ENCODE results near the gene KAZN.

The KAZN gene

DNA sequence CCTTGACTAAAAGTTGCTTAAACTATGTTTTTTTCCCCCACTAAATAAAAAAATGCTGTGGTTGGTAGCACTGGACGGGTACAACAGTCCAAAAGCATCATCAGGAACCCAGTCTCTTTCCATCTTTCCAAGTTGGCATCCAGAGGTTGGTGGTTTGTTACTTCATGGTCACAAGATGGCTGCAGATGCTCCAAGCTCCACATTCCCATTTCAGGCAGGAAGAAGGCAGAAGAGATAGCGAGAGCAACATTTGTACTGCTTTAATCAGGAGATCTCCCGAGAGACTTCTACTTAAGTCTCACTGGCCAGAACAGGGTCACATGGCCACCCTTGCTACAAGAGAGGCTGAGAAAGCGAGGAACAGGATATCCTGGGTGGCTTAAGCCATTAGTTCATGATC, 230.2 kb downstream of the KAZN start:
- Histone ChIP-seq H3K4ac (ENCODE audit: low read depth in 1 of 2, low read length in 2 of 2) (no peak overlapping the region), H3K4me2 (ENCODE audit: low read length, poor library complexity, severe bottlenecking) (no peak overlapping the region), H4K8ac (ENCODE audit: low read length) (no peak overlapping the region), H3K4me1 (ENCODE audit: control insufficient read depth, insufficient read depth, low read depth, low read length) (no peaks in the 10 kb centered on the region), H3K4me3 (ENCODE audit: insufficient read depth in 1 of 2, low read depth in 1 of 2, low read length in 2 of 2) (no peak overlapping the region), H3K9me3 (ENCODE audit: control insufficient read depth, low read length) (peaks cover 3% of the 10 kb centered on the region), H2BK15ac (ENCODE audit: low read depth, poor library complexity, severe bottlenecking) (no peak overlapping the region), H3K27ac (ENCODE audit: low read length, poor library complexity, severe bottlenecking) (no peak overlapping the region), H2BK5ac (ENCODE audit: low read depth, low read length, poor library complexity, severe bottlenecking) (no peak overlapping the region), H4K91ac (ENCODE audit: low read length) (no peak overlapping the region), H2BK12ac (ENCODE audit: low read length in 2 of 2) (peak overlapping the region in 1 of 2 experiments; percentile 28), H3K27me3 (ENCODE audit: control insufficient read depth in 1 of 2, insufficient read depth in 1 of 2, low read length in 2 of 2) (peaks cover 0 to 5% of the 10 kb centered on the region in 2 experiments), H3K9ac (ENCODE audit: low read length) (no peak overlapping the region), H3K18ac (ENCODE audit: low read depth in 1 of 2, low read length in 2 of 2) (no peak overlapping the region), H2AFZ (ENCODE audit: low read depth, low read length) (no peak overlapping the region), H3K23ac (ENCODE audit: low read length in 2 of 2) (no peak overlapping the region), H2BK120ac (ENCODE audit: low read depth, low read length) (no peak overlapping the region), H2AK5ac (ENCODE audit: low read length, severe bottlenecking) (no peak overlapping the region), H3K36me3 (ENCODE audit: control insufficient read depth in 1 of 2, insufficient read depth in 2 of 2, low read depth in 1 of 2, low read length in 2 of 2) (no peaks in the 10 kb centered on the region), H3K14ac (ENCODE audit: low read length in 2 of 2) (no peak overlapping the region), H3K79me1 (replicated peaks; ENCODE audit: low read length, poor library complexity, severe bottlenecking) (no peaks in the 10 kb centered on the region)
- DNase-seq: no peak
- WGBS: 88% methylated on average over 4 of the region's 4 CpGs

- Histone ChIP-seq H3K27ac (ENCODE audit: low read length, poor library complexity, severe bottlenecking) (no peak overlapping the region), H3K27me3 (ENCODE audit: control insufficient read depth in 1 of 2, insufficient read depth in 1 of 2, low read length in 2 of 2) (peaks cover 0 to 5% of the 10 kb centered on the region in 2 experiments), H2BK5ac (ENCODE audit: low read depth, low read length, poor library complexity, severe bottlenecking) (no peak overlapping the region), H3K9me3 (ENCODE audit: control insufficient read depth, low read length) (peaks cover 12% of the 10 kb centered on the region), H3K4me2 (ENCODE audit: low read length, poor library complexity, severe bottlenecking) (no peak overlapping the region), H3K23ac (ENCODE audit: low read length in 2 of 2) (no peak overlapping the region), H3K79me1 (replicated peaks; ENCODE audit: low read length, poor library complexity, severe bottlenecking) (no peaks in the 10 kb centered on the region), H3K9ac (ENCODE audit: low read length) (peak overlapping the region; percentile 54), H3K4me1 (ENCODE audit: control insufficient read depth, insufficient read depth, low read depth, low read length) (no peaks in the 10 kb centered on the region), H4K91ac (ENCODE audit: low read length) (peak overlapping the region; percentile 57), H3K4me3 (ENCODE audit: insufficient read depth in 1 of 2, low read depth in 1 of 2, low read length in 2 of 2) (no peak overlapping the region), H4K8ac (ENCODE audit: low read length) (peak overlapping the region; percentile 93), H3K18ac (ENCODE audit: low read depth in 1 of 2, low read length in 2 of 2) (peak overlapping the region; percentile 78 to 93), H2BK15ac (ENCODE audit: low read depth, poor library complexity, severe bottlenecking) (no peak overlapping the region), H3K36me3 (ENCODE audit: control insufficient read depth in 1 of 2, insufficient read depth in 2 of 2, low read depth in 1 of 2, low read length in 2 of 2) (no peaks in the 10 kb centered on the region), H2AFZ (ENCODE audit: low read depth, low read length) (no peak overlapping the region), H3K4ac (ENCODE audit: low read depth in 1 of 2, low read length in 2 of 2) (peak overlapping the region; percentile 46 to 63), H2BK120ac (ENCODE audit: low read depth, low read length) (peak overlapping the region; percentile 54), H2BK12ac (ENCODE audit: low read length in 2 of 2) (peak overlapping the region in 1 of 2 experiments; percentile 82), H2AK5ac (ENCODE audit: low read length, severe bottlenecking) (no peak overlapping the region), H3K14ac (ENCODE audit: low read length in 2 of 2) (no peak overlapping the region)
- WGBS: 22% methylated on average over 5 of the region's 5 CpGs
- DNase-seq: peak; percentile 85
These were observed 237.2 kb downstream of the KAZN start for GRCh38 chr1:14835725-14836124.

DNA sequence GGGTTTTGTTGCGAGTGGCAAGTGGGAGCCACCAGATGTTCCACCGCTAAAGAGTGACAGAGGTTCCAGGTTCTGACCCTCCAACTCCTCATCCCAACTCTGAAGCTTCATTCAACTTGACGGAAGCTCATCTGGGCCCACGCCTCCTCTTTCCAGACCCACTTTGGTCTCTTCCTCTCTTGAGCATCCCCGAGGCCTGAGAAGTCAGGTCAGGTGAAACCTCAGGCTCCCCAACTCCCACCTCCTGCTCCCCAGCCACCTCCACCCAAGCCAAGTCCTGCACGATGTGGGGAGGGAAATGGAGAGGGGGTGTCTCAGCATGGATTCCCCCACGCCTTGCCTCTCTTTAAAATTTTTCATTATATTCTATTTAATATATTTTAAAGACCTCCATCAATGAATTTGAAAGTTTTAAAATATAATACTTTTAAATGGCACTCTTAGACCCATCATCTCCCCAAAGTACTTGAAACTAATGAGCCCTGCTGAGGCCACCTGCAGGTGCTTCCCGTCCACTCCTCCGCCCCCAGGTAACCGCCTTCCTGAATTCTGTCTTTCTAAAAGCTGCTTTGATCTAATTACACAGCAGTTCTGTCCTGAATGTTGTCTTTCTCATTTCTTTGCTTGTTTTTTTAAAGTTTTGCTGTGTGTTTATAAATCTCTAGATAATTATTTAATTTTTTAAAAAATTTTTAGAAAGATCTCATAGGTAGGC, 238.1 kb downstream of the KAZN start:
- H3K9ac ChIP-seq (ENCODE audit: low read length): peak overlapping the region; percentile 54
- no peaks in the 10 kb centered on the region for H3K4me1 ChIP-seq (ENCODE audit: control insufficient read depth, insufficient read depth, low read depth, low read length)
- no peak overlapping the region for H3K23ac ChIP-seq (ENCODE audit: low read length in 2 of 2)
- H4K8ac ChIP-seq (ENCODE audit: low read length): peak overlapping the region; percentile 93
- H2BK15ac ChIP-seq (ENCODE audit: low read depth, poor library complexity, severe bottlenecking): peak overlapping the region; percentile 60
- peaks cover 18% of the 10 kb centered on the region for H3K9me3 ChIP-seq (ENCODE audit: control insufficient read depth, low read length)
- H3K14ac ChIP-seq (ENCODE audit: low read length in 2 of 2): no peak overlapping the region
- H3K4ac ChIP-seq (ENCODE audit: low read depth in 1 of 2, low read length in 2 of 2): peak overlapping the region; percentile 24 to 60
- peak overlapping the region; percentile 82 to 93 for H2BK12ac ChIP-seq (ENCODE audit: low read length in 2 of 2)
- peaks cover 0 to 5% of the 10 kb centered on the region in 2 experiments for H3K27me3 ChIP-seq (ENCODE audit: control insufficient read depth in 1 of 2, insufficient read depth in 1 of 2, low read length in 2 of 2)
- no peaks in the 10 kb centered on the region for H3K79me1 ChIP-seq (replicated peaks; ENCODE audit: low read length, poor library complexity, severe bottlenecking)
- peak overlapping the region; percentile 54 for H2BK120ac ChIP-seq (ENCODE audit: low read depth, low read length)
- DNase-seq: no peak
- H2AFZ ChIP-seq (ENCODE audit: low read depth, low read length): no peak overlapping the region
- H2AK5ac ChIP-seq (ENCODE audit: low read length, severe bottlenecking): no peak overlapping the region
- WGBS: 93% methylated on average over 6 of the region's 10 CpGs
- no peak overlapping the region for H2BK5ac ChIP-seq (ENCODE audit: low read depth, low read length, poor library complexity, severe bottlenecking)
- no peak overlapping the region for H3K4me2 ChIP-seq (ENCODE audit: low read length, poor library complexity, severe bottlenecking)
- no peak overlapping the region for H3K4me3 ChIP-seq (ENCODE audit: insufficient read depth in 1 of 2, low read depth in 1 of 2, low read length in 2 of 2)
- no peak overlapping the region for H3K27ac ChIP-seq (ENCODE audit: low read length, poor library complexity, severe bottlenecking)
- peak overlapping the region; percentile 57 for H4K91ac ChIP-seq (ENCODE audit: low read length)
- peak overlapping the region; percentile 78 to 93 for H3K18ac ChIP-seq (ENCODE audit: low read depth in 1 of 2, low read length in 2 of 2)
- H3K36me3 ChIP-seq (ENCODE audit: control insufficient read depth in 1 of 2, insufficient read depth in 2 of 2, low read depth in 1 of 2, low read length in 2 of 2): no peaks in the 10 kb centered on the region

GRCh38 chr1:14840374-14840773, 241.9 kb downstream of the KAZN start:
- no peak overlapping the region for H3K23ac ChIP-seq (ENCODE audit: low read length in 2 of 2)
- H3K14ac ChIP-seq (ENCODE audit: low read length in 2 of 2): no peak overlapping the region
- H3K4ac ChIP-seq (ENCODE audit: low read depth in 1 of 2, low read length in 2 of 2): no peak overlapping the region
- no peak overlapping the region for H3K4me2 ChIP-seq (ENCODE audit: low read length, poor library complexity, severe bottlenecking)
- no peak overlapping the region for H4K8ac ChIP-seq (ENCODE audit: low read length)
- no peak overlapping the region for H3K9ac ChIP-seq (ENCODE audit: low read length)
- H2BK12ac ChIP-seq (ENCODE audit: low read length in 2 of 2): peak overlapping the region; percentile 7 to 51
- no peak overlapping the region for H3K27ac ChIP-seq (ENCODE audit: low read length, poor library complexity, severe bottlenecking)
- no peak overlapping the region for H2BK120ac ChIP-seq (ENCODE audit: low read depth, low read length)
- H3K79me1 ChIP-seq (replicated peaks; ENCODE audit: low read length, poor library complexity, severe bottlenecking): no peaks in the 10 kb centered on the region
- H3K18ac ChIP-seq (ENCODE audit: low read depth in 1 of 2, low read length in 2 of 2): peak overlapping the region in 1 of 2 experiments; percentile 28
- H3K4me3 ChIP-seq (ENCODE audit: insufficient read depth in 1 of 2, low read depth in 1 of 2, low read length in 2 of 2): no peak overlapping the region
- no peak overlapping the region for H2AFZ ChIP-seq (ENCODE audit: low read depth, low read length)
- H3K4me1 ChIP-seq (ENCODE audit: control insufficient read depth, insufficient read depth, low read depth, low read length): no peaks in the 10 kb centered on the region
- H2BK15ac ChIP-seq (ENCODE audit: low read depth, poor library complexity, severe bottlenecking): no peak overlapping the region
- no peak overlapping the region for H4K91ac ChIP-seq (ENCODE audit: low read length)
- DNase-seq: no peak
- no peak overlapping the region for H2AK5ac ChIP-seq (ENCODE audit: low read length, severe bottlenecking)
- WGBS: 99% methylated on average over 7 of the region's 7 CpGs
- no peak overlapping the region for H2BK5ac ChIP-seq (ENCODE audit: low read depth, low read length, poor library complexity, severe bottlenecking)
- H3K9me3 ChIP-seq (ENCODE audit: control insufficient read depth, low read length): peaks cover 40% of the 10 kb centered on the region
- no peaks in the 10 kb centered on the region for H3K36me3 ChIP-seq (ENCODE audit: control insufficient read depth in 1 of 2, insufficient read depth in 2 of 2, low read depth in 1 of 2, low read length in 2 of 2)
- no peaks in the 10 kb centered on the region for H3K27me3 ChIP-seq (ENCODE audit: control insufficient read depth in 1 of 2, insufficient read depth in 1 of 2, low read length in 2 of 2)
